Adrenal gland (tissue), 5 donors: ENCODE data around the gene RASGRF2.

Experiments
- POLR2A ChIP-seq, 2 donors: fragments of 450-650 bp; IDR thresholded peaks; one replicate each; pipeline ENCODE4 v1.6.1; 2017; ENCODE audit warnings: antibody characterized with exemption in 2 of 2, mild to moderate bottlenecking in 2 of 2, moderate library complexity in 1 of 2
- TF ChIP-seq, protein P1 (sequence below), 6 experiments: fragments of 450-650 bp in 4 of 6; fragments of 200-600 bp in 2 of 6; sonication (generic) in 1 of 6; IDR thresholded peaks; 1 replicate in 5 of 6; 2 replicates in 1 of 6; pipeline versions ENCODE4 v1.5.1 to v1.8.0; 2016 to 2021; ENCODE audit warnings: antibody characterized with exemption in 6 of 6, mild to moderate bottlenecking in 2 of 6, moderate library complexity in 1 of 6
- donor health status: DM: no; HTN: no; CAD: no.

DNA sequence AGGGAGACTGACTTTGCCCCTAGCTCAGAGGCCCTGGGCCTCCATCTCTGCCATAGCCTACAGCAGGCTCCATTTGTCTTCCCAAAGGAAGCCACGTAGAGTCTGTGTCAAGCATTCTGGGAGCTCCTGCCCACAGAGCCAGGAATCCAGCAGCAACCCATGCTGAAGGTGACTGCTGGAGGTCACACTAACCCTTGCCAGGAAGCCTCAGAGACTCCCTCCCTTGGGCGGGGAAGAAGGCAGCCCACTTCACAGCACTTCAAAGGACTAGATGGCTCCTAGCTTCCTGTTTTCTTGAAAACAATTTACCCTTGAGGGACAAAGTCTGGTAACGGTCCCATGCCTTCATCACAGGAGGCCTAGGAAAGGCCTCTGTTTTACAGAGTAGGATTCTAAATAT lies 274.6 kb downstream of the RASGRF2 start:
- TF ChIP-seq, protein P1, sequence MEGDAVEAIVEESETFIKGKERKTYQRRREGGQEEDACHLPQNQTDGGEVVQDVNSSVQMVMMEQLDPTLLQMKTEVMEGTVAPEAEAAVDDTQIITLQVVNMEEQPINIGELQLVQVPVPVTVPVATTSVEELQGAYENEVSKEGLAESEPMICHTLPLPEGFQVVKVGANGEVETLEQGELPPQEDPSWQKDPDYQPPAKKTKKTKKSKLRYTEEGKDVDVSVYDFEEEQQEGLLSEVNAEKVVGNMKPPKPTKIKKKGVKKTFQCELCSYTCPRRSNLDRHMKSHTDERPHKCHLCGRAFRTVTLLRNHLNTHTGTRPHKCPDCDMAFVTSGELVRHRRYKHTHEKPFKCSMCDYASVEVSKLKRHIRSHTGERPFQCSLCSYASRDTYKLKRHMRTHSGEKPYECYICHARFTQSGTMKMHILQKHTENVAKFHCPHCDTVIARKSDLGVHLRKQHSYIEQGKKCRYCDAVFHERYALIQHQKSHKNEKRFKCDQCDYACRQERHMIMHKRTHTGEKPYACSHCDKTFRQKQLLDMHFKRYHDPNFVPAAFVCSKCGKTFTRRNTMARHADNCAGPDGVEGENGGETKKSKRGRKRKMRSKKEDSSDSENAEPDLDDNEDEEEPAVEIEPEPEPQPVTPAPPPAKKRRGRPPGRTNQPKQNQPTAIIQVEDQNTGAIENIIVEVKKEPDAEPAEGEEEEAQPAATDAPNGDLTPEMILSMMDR (IDR thresholded peaks at IDR 0.05), result no peak
- TF ChIP-seq POLR2A (IDR thresholded peaks at IDR 0.05), result no peak
